ENCODE measurements around the gene SAMD1. TPM values are rescaled to one million over a fixed set of nuclear protein-coding genes. Genes with fewer than 3 reads are reported as not detected.

SAMD1 gene
- total RNA-seq, 1 donor from 2014 or later, result 55.9 TPM

- no peaks in the 10 kb centered on the region for H3K4me1 Mint-ChIP-seq (ENCODE audit: unreplicated experiment)
- no peak overlapping the region for H3K27ac Mint-ChIP-seq
- no peaks in the 10 kb centered on the region for H3K9me3 Mint-ChIP-seq
- no peak overlapping the region for H3K4me3 Mint-ChIP-seq
- no peak for DNase-seq (ENCODE audit: extremely low spot score, unreplicated experiment)
- no peaks in the 10 kb centered on the region for H3K27me3 Mint-ChIP-seq
- no peaks in the 10 kb centered on the region for H3K36me3 Mint-ChIP-seq
- TF ChIP-seq CTCF (conservative IDR thresholded peaks at IDR 0.05), result no peak
These were observed 51.4 kb downstream of the SAMD1 start for GRCh38 chr19:14039181-14039580.

Other genes with a start within 250 kb of the SAMD1 start
- gene NANOS3, start 213.6 kb downstream of the SAMD1 start, total RNA-seq (ENCODE audit: low replicate concordance), result 0.69 and 2.8 TPM in 2 replicates
- gene BRME1, start 184.6 kb downstream of the SAMD1 start, total RNA-seq (ENCODE audit: low replicate concordance), result 3.5 and 9.2 TPM in 2 replicates
- gene CC2D1A, start 184.6 kb downstream of the SAMD1 start, total RNA-seq (ENCODE audit: low replicate concordance), result 35.4 and 42.3 TPM in 2 replicates
- gene PODNL1, start 152.3 kb downstream of the SAMD1 start, total RNA-seq (ENCODE audit: low replicate concordance), result 0.48 and 0.75 TPM in 2 replicates
- gene DCAF15, start 138.2 kb downstream of the SAMD1 start, total RNA-seq (ENCODE audit: low replicate concordance), result 35.8 and 50.1 TPM in 2 replicates
- 19.3 and 21.8 TPM in 2 replicates for gene RFX1, start 84.4 kb downstream of the SAMD1 start, total RNA-seq (ENCODE audit: low replicate concordance)
- not detected in 2 replicates for gene RLN3, start 62.6 kb downstream of the SAMD1 start, total RNA-seq (ENCODE audit: low replicate concordance)
- gene IL27RA, start 59.0 kb downstream of the SAMD1 start, total RNA-seq (ENCODE audit: low replicate concordance), result 0.95 and 2.8 TPM in 2 replicates
- gene PALM3, start 28.7 kb downstream of the SAMD1 start, total RNA-seq (ENCODE audit: low replicate concordance), result 0.83 and 8.1 TPM in 2 replicates
- 3.1 and 3.6 TPM in 2 replicates for gene MISP3, start 18.0 kb downstream of the SAMD1 start, total RNA-seq (ENCODE audit: low replicate concordance)
- gene C19orf67, start 5.0 kb downstream of the SAMD1 start, total RNA-seq (ENCODE audit: low replicate concordance), result not detected in 2 replicates
- gene PRKACA, start 27.0 kb upstream of the SAMD1 start, total RNA-seq (ENCODE audit: low replicate concordance), result 55.3 and 88.1 TPM in 2 replicates
- gene ASF1B, start 45.8 kb upstream of the SAMD1 start, total RNA-seq (ENCODE audit: low replicate concordance), result 14.8 and 27.4 TPM in 2 replicates
- gene ADGRL1, start 115.4 kb upstream of the SAMD1 start, total RNA-seq (ENCODE audit: low replicate concordance), result 24.9 and 62.4 TPM in 2 replicates